Nephron (organoid): Measurements from ENCODE around the gene WNT7A.

Source experiments
- H3K27ac Mint-ChIP-seq, 3 experiments: 2 replicates each; pipeline ENCODE4 v1.8.0; 2020; ENCODE audit warnings: mixed read lengths in 3 of 3, mild to moderate bottlenecking in 2 of 3, moderate library complexity in 1 of 3
- H3K27me3 Mint-ChIP-seq: 2 replicates; pipeline ENCODE4 v1.8.0; 2021; ENCODE audit warnings: low read depth, mild to moderate bottlenecking, moderate library complexity, mixed read lengths
- H3K36me3 Mint-ChIP-seq: 2 replicates; pipeline ENCODE4 v1.8.0; 2020; ENCODE audit warnings: low read depth, mixed read lengths
- H3K4me1 Mint-ChIP-seq: 2 replicates; pipeline ENCODE4 v1.8.0; 2020; ENCODE audit warnings: mixed read lengths
- H3K4me3 Mint-ChIP-seq, 3 experiments: 2 replicates each; pipeline ENCODE4 v1.8.0; 2020; ENCODE audit warnings: mild to moderate bottlenecking in 3 of 3, mixed read lengths in 3 of 3, moderate library complexity in 2 of 3
- H3K9me3 Mint-ChIP-seq: 2 replicates; pipeline ENCODE4 v1.8.0; 2020; ENCODE audit warnings: mixed read lengths
- TF ChIP-seq, protein P1 (sequence below), 3 experiments: fragments of 200-600 bp; sonication (generic); IDR thresholded peaks; one replicate each; pipeline ENCODE4 v1.5.0; 2021; ENCODE audit warnings: antibody characterized with exemption in 3 of 3; ENCODE audit not compliant: unreplicated experiment in 3 of 3

Gene WNT7A

DNA sequence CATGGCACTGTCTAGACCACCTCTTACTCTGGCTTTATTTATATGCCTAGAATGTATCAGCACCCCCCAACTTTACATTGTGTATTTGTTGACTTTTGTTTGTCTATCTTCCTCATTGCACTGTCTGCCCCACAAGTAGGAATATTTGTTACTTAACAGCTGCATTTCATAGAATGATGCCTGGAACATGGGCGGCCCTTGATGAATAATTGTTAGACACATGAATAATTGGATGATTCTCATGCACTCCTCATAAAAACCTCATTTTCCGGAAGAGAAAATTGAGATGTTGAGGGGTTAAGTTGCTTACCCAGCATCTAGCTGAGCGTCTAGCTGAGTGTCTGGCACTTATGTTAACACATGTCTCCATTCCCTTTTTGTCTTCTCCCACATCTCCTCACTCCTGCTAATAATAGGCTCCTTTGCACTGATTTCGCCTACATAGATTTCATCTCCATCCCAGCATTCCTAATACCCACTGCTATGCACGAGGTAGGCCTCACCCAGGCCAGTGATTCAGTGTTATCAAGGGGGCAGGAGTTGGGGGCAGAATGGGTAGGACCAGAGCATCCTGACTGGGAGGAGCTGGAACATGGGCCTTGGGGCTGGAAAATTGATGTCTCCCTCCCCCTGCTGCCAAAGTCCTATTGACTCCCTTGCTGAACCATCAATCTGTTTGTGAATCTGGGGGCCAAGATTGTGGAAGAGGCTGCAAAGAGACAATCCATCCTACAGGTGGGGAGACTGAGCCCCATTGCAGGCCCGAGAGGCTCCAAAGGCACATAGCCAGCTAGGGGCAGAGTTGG lies 7.8 kb upstream of the WNT7A start:
- Mint-ChIP-seq H3K27me3 (peaks cover 65% of the 10 kb centered on the region), H3K4me1 (no peaks in the 10 kb centered on the region), H3K9me3 (no peaks in the 10 kb centered on the region), H3K4me3 (no peak overlapping the region), H3K27ac (no peak overlapping the region), H3K36me3 (no peaks in the 10 kb centered on the region)
- TF ChIP-seq, protein P1, sequence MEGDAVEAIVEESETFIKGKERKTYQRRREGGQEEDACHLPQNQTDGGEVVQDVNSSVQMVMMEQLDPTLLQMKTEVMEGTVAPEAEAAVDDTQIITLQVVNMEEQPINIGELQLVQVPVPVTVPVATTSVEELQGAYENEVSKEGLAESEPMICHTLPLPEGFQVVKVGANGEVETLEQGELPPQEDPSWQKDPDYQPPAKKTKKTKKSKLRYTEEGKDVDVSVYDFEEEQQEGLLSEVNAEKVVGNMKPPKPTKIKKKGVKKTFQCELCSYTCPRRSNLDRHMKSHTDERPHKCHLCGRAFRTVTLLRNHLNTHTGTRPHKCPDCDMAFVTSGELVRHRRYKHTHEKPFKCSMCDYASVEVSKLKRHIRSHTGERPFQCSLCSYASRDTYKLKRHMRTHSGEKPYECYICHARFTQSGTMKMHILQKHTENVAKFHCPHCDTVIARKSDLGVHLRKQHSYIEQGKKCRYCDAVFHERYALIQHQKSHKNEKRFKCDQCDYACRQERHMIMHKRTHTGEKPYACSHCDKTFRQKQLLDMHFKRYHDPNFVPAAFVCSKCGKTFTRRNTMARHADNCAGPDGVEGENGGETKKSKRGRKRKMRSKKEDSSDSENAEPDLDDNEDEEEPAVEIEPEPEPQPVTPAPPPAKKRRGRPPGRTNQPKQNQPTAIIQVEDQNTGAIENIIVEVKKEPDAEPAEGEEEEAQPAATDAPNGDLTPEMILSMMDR (IDR thresholded peaks at IDR 0.05; ENCODE audit: unreplicated experiment in 3 of 3) = no peak

GRCh38 chr3:13886593-13887129 lies 6.8 kb upstream of the WNT7A start:
- H3K27me3 Mint-ChIP-seq = peaks cover 75% of the 10 kb centered on the region
- TF ChIP-seq, protein P1 (IDR thresholded peaks at IDR 0.05; ENCODE audit: unreplicated experiment in 3 of 3) = no peak
- H3K4me3 Mint-ChIP-seq = no peak overlapping the region
- H3K9me3 Mint-ChIP-seq = no peaks in the 10 kb centered on the region
- H3K36me3 Mint-ChIP-seq = no peaks in the 10 kb centered on the region
- no peak overlapping the region for H3K27ac Mint-ChIP-seq
- no peaks in the 10 kb centered on the region for H3K4me1 Mint-ChIP-seq

DNA sequence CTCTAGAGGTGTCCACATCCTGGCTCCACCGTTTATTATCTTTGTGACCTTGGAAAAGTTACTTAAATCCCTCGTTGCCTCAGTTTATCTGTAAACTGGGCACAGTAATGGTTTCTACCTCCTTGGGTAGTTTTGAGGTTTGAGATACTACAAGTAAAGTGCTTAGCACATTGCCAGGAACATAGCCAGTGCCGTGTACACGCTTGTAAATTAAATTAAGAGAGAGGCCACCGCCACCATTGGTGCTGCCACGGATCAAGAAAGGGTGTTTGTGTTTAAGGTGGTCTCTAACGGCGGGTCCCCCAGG lies 5.8 kb upstream of the WNT7A start:
- Mint-ChIP-seq H3K36me3 (no peaks in the 10 kb centered on the region), H3K27me3 (peaks cover 86% of the 10 kb centered on the region), H3K27ac (no peak overlapping the region), H3K4me1 (no peaks in the 10 kb centered on the region), H3K4me3 (no peak overlapping the region), H3K9me3 (no peaks in the 10 kb centered on the region)
- TF ChIP-seq, protein P1 (IDR thresholded peaks at IDR 0.05; ENCODE audit: unreplicated experiment in 3 of 3) = no peak

DNA sequence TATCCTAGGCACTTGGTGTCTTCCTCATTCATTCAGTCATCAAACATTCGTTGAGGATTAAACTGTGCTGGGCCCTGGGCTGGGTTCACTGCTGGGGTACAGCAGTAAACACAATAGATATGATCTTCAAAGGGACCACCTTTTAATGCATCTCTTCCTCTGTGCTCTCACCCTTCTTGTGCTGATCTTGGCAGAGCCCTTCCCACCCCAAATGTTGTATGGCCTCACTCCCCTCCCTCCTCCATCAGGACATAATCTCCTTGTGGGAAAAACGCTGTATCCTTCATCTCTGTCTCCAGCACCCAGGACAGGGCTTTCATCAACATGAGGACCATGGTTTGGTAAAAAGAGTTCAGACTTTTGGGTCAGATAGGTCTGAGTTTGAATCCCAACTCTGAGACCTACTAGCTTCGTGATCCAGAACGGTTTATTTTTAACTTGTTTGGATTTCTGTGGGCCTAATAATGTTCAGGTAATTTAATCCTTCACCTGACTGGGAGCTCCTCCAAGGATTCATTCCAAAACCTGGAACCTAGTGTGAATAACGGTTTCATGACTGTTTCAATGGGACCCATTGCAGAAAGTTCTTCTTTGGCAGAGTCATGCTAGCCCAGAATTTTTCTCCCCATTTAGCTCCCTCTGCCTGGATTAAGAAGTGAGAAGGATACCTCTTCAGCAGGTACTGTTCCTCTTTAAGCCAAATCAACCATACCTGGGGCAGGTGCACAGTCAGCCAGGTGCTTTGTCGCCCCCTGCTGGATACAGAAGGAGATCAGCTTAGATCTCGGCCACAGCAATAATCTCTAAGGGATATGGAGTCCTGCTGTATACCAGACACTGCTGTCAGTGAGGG lies 5.2 kb upstream of the WNT7A start:
- no peaks in the 10 kb centered on the region for H3K36me3 Mint-ChIP-seq
- TF ChIP-seq, protein P1 (IDR thresholded peaks at IDR 0.05; ENCODE audit: unreplicated experiment in 3 of 3) = peak; percentile 68 to 77 (median 71)
- H3K9me3 Mint-ChIP-seq = no peaks in the 10 kb centered on the region
- H3K27ac Mint-ChIP-seq = no peak overlapping the region
- no peak overlapping the region for H3K4me3 Mint-ChIP-seq
- H3K4me1 Mint-ChIP-seq = no peaks in the 10 kb centered on the region
- peaks cover 90% of the 10 kb centered on the region for H3K27me3 Mint-ChIP-seq

DNA sequence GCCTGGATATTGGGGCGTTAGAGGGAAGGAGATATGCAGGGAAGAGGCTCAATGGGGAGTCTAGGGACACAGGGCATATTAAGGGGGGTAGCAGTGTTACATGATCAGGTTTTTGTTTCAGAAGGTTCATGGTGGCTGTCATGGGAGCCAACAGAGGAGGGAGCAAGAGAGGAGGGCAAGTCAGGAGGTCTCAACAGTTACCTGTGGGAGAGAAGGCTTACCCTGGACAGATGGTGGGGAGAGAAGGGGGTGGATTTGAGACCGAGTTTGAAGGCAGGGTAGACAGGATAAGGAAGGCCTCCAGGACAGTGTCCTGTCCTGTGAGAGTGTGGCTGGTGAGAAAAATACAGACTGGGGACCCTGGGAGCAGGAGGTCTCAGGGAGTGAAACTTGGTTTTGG lies 3.8 kb upstream of the WNT7A start:
- H3K4me1 Mint-ChIP-seq = no peaks in the 10 kb centered on the region
- TF ChIP-seq, protein P1 (IDR thresholded peaks at IDR 0.05; ENCODE audit: unreplicated experiment in 3 of 3) = no peak
- no peaks in the 10 kb centered on the region for H3K9me3 Mint-ChIP-seq
- no peaks in the 10 kb centered on the region for H3K36me3 Mint-ChIP-seq
- H3K27ac Mint-ChIP-seq = no peak overlapping the region
- H3K4me3 Mint-ChIP-seq = no peak overlapping the region
- H3K27me3 Mint-ChIP-seq = peaks cover 91% of the 10 kb centered on the region
